SJCRH30 (cell line): ENCODE results near the gene PLEKHA8. TPM values are rescaled to one million over a fixed set of nuclear protein-coding genes. Genes with fewer than 3 reads are reported as not detected.

Experiments used
- DNase-seq, 2 experiments: peaks; one replicate each; pipeline ENCODE4 v3.0.0-alpha.2; 2015 to 2020
- H3K27ac ChIP-seq: fragments of 250-450 bp; sonication (Bioruptor Pico); 2 replicates; pipeline ENCODE4 v1.5.1; 2020; ENCODE audit warnings: mild to moderate bottlenecking, moderate library complexity
- H3K27me3 ChIP-seq: fragments of 250-450 bp; sonication (Bioruptor Pico); 2 replicates; pipeline ENCODE4 v1.5.1; 2020; ENCODE audit warnings: mild to moderate bottlenecking, moderate library complexity
- H3K36me3 ChIP-seq: fragments of 250-450 bp; sonication (Bioruptor Pico); 2 replicates; pipeline ENCODE4 v1.5.1; 2020; ENCODE audit warnings: mild to moderate bottlenecking, moderate library complexity
- H3K4me1 ChIP-seq: fragments of 250-450 bp; sonication (Bioruptor Pico); 2 replicates; pipeline ENCODE4 v1.5.1; 2020; ENCODE audit warnings: mild to moderate bottlenecking, moderate library complexity
- H3K4me3 ChIP-seq: fragments of 250-450 bp; sonication (Bioruptor Pico); 2 replicates; pipeline ENCODE4 v1.5.1; 2020; ENCODE audit warnings: mild to moderate bottlenecking, moderate library complexity
- H3K9me3 ChIP-seq: fragments of 250-450 bp; sonication (Bioruptor Pico); replicated peaks from 2 replicates; pipeline ENCODE4 v1.5.1; 2020; ENCODE audit warnings: mild to moderate bottlenecking, moderate library complexity
- total RNA-seq: library from RNA; depleted of rRNA; stranded (reverse); fragments of >200 nt; shearing (Covaris generic); gene quantifications from 2 replicates; pipeline ENCODE4 v1.2.3, GENCODE V29; 2014

The PLEKHA8 gene
- total RNA-seq, 1 experiment from 2014 or later: 26.2 TPM

DNA sequence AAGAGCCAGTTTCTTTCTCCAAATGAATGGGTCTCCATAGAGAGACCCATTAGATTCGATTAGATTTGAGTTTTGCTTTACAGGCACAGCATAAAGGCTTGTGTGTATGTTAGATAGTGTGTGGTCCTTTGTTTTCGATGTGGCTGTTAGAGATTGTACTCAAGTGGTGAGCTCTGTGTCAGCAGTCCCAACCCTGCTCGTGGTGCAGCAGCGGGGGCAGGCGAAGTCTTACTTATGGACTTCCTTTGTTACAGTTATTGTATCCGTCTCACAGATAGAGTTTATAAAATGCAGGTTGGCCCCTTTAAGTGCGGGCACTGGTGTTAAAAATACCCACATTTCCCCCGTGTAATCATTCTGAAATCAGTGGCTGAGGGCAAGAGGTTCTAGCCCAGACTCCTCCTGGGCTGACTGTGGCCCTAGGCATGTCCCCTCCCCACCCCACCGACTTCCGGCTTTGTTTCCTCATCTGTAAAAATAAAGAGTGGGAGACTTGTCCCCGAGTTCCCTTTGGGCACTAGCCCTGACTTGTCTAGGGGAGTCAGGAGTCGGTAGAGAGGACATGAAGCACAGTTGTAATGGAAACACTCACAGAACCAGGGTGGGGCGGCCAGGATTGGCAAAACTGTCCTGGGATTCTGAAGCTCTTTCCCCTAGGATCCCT, 135.2 kb downstream of the PLEKHA8 start:
- Histone ChIP-seq H3K4me1 (peaks cover 17% of the 10 kb centered on the region), H3K27ac (peak overlapping the region; percentile 69), H3K9me3 (no peaks in the 10 kb centered on the region), H3K36me3 (no peaks in the 10 kb centered on the region), H3K4me3 (peak overlapping the region; percentile 45), H3K27me3 (no peaks in the 10 kb centered on the region)
- peak; percentile 72 to 77 for DNase-seq

DNA sequence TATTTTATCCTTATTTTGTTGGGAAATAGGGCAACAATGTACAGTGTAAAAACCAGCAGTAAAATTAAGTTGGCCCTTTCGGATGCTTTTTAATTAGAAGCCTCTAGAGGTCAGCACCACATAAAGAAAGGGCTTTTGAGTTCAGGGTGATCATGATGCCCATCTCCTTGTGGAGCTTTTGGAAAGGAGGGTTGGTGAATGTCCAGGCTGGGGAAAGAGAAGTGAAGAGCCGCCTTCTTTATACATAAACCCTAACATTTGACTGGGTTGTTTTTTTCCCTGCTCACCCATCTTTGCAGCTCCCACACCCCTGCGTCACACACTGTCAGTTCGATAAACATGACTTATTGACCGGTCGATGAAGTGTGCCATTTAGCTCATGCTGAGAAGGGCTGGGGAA, 136.4 kb downstream of the PLEKHA8 start:
- DNase-seq: peak; percentile 61 to 92
- Histone ChIP-seq H3K9me3 (no peaks in the 10 kb centered on the region), H3K27ac (no peak overlapping the region), H3K4me3 (no peak overlapping the region), H3K4me1 (peaks cover 27% of the 10 kb centered on the region), H3K27me3 (no peaks in the 10 kb centered on the region), H3K36me3 (no peaks in the 10 kb centered on the region)

DNA sequence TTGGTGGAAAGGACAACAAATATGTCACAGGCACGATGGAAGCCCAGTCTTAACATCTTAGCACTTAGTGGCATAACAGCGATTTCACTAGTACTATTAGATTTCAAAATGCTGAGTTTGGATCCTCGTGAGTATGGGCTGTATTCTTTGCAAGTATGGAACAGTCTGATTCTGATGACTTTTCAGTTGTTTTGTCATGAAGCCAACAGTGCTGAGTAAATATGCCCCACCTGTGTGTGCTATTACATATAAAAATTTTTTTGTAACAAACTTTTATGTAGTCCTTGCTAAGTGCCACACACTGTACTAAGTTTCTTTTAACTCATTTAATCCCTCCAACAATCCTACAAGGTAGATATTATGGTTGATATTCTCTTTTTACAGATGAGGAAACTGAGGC, 137.4 kb downstream of the PLEKHA8 start:
- Histone ChIP-seq H3K4me1 (peaks cover 38% of the 10 kb centered on the region), H3K4me3 (no peak overlapping the region), H3K27me3 (no peaks in the 10 kb centered on the region), H3K27ac (no peak overlapping the region), H3K9me3 (no peaks in the 10 kb centered on the region), H3K36me3 (no peaks in the 10 kb centered on the region)
- DNase-seq: no peak

DNA sequence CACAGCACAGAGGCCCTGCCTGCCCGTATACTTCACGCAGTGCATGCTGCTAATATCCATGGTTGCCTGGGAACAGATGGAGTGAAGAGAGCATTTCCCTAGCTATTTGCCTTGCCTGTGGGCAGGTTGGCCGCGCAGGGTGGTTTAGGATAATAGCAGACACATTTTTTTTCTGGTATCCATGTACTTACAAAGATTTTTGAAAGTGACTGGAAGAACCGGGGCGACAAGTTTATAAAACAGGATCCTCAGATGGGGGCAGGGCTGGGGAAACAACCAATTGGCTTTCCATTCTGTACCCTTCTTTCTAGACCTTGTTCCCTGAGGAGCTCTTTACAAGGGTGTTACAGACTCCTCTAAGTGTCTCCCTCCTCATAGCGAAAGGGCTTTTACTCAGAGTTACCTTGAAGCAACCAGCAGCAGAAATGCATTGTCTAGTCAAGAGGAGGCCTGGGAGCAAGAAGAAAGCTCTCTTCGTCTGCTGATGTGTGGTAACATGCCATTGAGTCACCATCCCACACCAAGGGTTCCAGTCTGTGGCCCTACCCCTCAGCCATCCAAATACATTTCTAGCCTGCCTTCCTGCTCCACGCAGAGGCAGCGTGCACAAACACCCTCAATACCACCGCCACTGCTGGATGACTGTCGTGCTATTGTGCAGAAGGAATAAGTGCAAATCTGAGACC, 138.1 kb downstream of the PLEKHA8 start:
- no peak overlapping the region for H3K4me3 ChIP-seq
- H3K36me3 ChIP-seq: no peaks in the 10 kb centered on the region

DNA sequence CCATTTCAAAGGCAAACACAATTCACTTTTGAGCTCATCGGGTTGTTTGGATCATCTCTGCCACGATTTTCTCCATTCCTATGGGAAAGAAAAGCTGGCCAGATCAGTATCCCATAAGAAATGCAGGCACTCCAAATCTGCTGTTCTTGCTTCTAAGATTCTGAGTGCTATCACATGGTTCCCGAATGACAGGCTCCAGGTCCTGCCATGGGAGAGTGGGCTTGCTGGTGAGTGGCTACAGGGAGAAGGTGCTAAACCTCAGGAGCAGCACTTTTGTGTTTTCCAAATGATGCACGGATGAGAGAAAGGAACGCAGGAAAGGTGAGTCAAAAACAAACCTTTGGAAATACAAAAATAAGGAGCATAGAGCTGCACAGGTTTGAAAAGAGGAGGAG, 138.6 kb downstream of the PLEKHA8 start:
- Histone ChIP-seq H3K36me3 (no peaks in the 10 kb centered on the region), H3K4me3 (no peak overlapping the region), H3K27me3 (no peaks in the 10 kb centered on the region), H3K4me1 (peaks cover 50% of the 10 kb centered on the region), H3K27ac (no peak overlapping the region), H3K9me3 (no peaks in the 10 kb centered on the region)
- DNase-seq: no peak

More for the DNA sequence above, 138.1 kb downstream of the PLEKHA8 start:
- H3K9me3 ChIP-seq: no peaks in the 10 kb centered on the region
- no peak overlapping the region for H3K27ac ChIP-seq
- no peak for DNase-seq
- H3K4me1 ChIP-seq: peaks cover 45% of the 10 kb centered on the region
- H3K27me3 ChIP-seq: no peaks in the 10 kb centered on the region

DNA sequence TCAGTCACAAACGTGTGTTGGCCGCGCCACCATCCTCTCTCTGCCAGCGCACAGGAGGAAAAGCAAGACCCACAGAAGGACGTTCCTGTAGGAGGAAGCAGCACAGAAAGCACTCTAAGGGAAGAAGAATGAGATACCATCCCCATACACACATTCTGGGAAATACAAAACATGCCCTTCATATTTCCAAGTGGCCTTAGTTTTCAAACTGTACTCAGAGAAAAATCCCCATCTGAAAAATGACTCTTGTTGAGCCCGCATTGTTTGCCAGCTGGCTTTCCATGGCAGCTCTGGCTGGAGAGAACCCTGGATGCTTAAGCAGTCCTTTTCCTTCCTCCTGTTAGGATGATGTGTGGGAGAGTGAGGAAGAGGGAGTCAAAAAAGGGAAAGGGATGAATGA, 139.7 kb downstream of the PLEKHA8 start:
- Histone ChIP-seq H3K4me1 (peaks cover 57% of the 10 kb centered on the region), H3K4me3 (no peak overlapping the region), H3K9me3 (no peaks in the 10 kb centered on the region), H3K27ac (no peak overlapping the region), H3K27me3 (no peaks in the 10 kb centered on the region), H3K36me3 (no peaks in the 10 kb centered on the region)
- DNase-seq: no peak

DNA sequence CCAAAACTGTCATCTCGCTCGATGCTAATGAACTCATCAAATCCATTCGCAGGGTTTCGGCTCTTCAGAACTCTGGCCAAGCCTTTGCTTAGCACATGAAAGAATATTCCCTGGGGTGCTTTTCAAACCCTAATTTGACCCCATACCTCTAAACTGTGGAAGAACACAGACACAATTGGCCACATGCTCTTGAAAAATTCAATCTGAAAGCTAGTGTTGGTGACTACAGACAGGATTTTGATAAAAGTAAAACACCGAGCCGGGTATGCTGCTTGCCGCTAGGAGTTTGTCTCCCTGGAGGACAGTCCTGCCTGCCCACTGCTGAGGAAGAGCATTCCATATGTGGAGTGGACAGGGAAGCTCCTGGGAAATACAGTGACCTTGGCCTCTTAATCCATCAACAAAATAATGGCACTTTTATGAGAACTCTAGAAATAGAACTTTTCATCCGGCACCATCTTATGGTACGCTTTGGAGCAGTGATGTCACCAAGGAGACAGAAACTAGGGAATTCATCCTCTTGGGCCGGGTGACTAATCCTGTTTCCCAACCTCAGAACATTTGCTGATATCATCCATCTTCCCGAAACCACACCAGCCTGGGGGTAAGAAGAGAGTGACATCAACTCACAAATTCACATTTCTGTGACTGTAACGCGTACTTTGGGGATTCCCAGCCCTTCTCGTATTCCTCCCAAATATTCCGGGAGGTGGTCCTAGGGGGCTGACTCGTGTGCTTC, 140.8 kb downstream of the PLEKHA8 start:
- peak; percentile 84 to 90 for DNase-seq
- no peaks in the 10 kb centered on the region for H3K27me3 ChIP-seq
- no peaks in the 10 kb centered on the region for H3K9me3 ChIP-seq
- peaks cover 61% of the 10 kb centered on the region for H3K4me1 ChIP-seq
- no peaks in the 10 kb centered on the region for H3K36me3 ChIP-seq
- peak overlapping the region; percentile 73 for H3K27ac ChIP-seq
- peak overlapping the region; percentile 21 for H3K4me3 ChIP-seq

DNA sequence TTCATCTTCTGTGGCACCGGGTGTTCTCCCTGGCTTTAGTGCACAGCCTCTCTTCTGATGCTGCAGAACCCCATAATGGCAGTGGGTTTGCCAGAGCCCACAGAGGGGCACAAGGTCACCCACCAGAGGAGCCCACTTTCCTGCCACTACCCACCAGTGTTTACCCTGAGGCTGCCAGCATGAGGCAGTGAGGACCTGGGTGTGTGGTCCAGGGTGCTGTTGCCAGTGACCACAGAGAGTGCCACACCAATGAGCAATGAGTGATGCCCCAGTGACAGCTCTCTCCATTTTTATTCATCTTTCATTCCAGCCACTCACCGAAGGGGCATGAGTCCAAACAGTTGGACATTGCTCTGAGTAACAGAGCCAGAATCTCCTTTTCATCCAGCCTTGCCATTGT, 141.4 kb downstream of the PLEKHA8 start:
- no peaks in the 10 kb centered on the region for H3K27me3 ChIP-seq
- H3K36me3 ChIP-seq: no peaks in the 10 kb centered on the region
- peak overlapping the region; percentile 73 for H3K27ac ChIP-seq
- H3K4me1 ChIP-seq: peaks cover 63% of the 10 kb centered on the region
- DNase-seq: no peak
- peak overlapping the region; percentile 21 for H3K4me3 ChIP-seq
- H3K9me3 ChIP-seq: no peaks in the 10 kb centered on the region

DNA sequence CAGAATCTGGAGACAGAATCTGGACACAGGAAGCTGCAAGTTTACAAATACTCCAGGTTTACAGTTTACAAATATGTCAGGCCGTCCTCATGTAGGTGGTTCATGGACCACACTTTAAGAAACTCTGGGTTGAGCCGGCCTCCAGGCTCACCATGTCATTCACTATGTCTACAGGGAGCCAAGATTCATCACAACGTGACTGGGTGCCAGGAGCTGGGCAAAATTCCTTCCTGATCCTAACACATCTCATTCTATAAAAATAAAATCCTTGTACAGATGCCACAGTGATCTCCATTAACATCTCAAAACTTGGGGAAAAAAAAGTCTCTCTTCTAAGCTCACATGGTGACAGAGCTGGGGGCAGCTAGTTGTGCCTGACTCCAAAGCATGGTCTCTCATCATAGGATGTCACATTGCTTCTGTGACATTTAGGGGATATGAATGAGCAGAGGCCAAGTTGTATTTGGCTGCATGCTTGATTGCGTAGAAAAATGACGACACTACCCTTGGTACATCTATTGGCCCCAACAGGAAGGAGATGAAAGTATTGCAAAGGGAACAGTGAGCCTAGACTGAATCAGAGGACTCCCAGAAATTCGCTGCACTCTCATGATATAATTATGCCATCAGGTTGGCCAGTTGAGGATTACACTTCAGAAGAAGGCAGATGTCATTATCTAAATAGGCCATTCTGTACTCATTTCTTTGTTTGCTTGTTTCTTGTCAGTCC, 142.4 kb downstream of the PLEKHA8 start:
- peaks cover 70% of the 10 kb centered on the region for H3K4me1 ChIP-seq
- no peak overlapping the region; the same call in 1 of the 2 replicates for H3K27ac ChIP-seq

DNA sequence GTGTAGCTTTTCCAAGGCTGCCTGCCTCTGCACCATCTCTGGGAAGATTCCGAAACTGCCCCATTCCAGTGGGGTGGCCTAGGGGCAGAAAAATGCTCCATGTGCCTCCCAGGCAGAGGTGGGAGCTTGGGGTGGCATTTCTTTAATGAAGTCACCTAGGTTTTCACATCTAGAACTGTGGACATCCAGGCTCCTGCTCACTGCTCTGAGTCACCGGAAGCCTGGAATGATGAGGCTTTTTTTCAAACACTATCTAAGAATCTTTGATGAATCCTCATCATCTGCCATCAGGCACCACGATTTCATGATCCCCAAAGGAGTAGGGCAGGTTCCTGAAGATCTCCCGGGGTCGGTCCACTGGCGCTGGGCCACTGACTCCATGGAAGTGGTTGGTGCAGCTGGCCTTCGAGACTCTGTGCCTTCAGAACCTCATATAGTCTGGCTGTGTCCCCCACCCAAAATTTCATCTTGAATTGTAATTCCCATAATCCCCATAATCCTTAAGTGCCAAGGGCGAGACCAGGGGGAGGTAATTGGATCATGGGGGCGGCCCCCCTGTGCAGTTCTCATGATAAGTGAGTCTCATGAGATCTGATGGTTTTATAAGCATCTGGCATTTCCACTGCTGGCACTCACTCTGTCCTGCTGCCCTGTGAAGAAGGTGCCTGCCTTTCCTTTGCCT, 143.7 kb downstream of the PLEKHA8 start:
- peaks cover 83% of the 10 kb centered on the region for H3K4me1 ChIP-seq
- DNase-seq: peak; percentile 86 to 93

More for the DNA sequence above, 142.4 kb downstream of the PLEKHA8 start:
- no peak for DNase-seq
- no peaks in the 10 kb centered on the region for H3K9me3 ChIP-seq
- H3K36me3 ChIP-seq: no peaks in the 10 kb centered on the region
- no peaks in the 10 kb centered on the region for H3K27me3 ChIP-seq
- no peak overlapping the region for H3K4me3 ChIP-seq

DNA sequence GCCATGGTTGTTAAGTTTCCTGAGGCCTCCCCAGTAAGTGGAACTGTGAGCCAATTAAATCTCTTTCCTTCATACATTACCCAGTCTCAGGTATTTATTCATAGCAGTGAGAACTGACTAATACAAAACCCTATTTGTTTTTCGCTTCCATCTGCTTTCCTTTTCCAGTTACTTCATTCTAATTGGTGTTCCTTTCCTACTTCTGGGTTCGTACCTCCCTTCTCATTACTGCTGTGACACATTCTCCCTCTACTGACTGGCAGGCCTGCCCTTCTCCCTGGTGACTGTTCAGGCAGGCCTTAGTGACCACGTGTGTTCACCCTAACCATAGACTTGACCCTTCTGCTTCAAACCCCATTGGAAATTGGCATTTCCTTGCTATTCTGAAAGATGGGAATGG, 144.2 kb downstream of the PLEKHA8 start:
- Histone ChIP-seq H3K27ac (peak overlapping the region; percentile 97), H3K9me3 (no peaks in the 10 kb centered on the region), H3K4me3 (peak overlapping the region; percentile 30), H3K36me3 (no peaks in the 10 kb centered on the region), H3K4me1 (peaks cover 88% of the 10 kb centered on the region), H3K27me3 (no peaks in the 10 kb centered on the region)
- DNase-seq: peak; percentile 55 to 77

More for the DNA sequence above, 143.7 kb downstream of the PLEKHA8 start:
- Histone ChIP-seq H3K4me3 (peak overlapping the region; percentile 30), H3K27ac (peak overlapping the region; percentile 97), H3K9me3 (no peaks in the 10 kb centered on the region), H3K36me3 (no peaks in the 10 kb centered on the region), H3K27me3 (no peaks in the 10 kb centered on the region)

DNA sequence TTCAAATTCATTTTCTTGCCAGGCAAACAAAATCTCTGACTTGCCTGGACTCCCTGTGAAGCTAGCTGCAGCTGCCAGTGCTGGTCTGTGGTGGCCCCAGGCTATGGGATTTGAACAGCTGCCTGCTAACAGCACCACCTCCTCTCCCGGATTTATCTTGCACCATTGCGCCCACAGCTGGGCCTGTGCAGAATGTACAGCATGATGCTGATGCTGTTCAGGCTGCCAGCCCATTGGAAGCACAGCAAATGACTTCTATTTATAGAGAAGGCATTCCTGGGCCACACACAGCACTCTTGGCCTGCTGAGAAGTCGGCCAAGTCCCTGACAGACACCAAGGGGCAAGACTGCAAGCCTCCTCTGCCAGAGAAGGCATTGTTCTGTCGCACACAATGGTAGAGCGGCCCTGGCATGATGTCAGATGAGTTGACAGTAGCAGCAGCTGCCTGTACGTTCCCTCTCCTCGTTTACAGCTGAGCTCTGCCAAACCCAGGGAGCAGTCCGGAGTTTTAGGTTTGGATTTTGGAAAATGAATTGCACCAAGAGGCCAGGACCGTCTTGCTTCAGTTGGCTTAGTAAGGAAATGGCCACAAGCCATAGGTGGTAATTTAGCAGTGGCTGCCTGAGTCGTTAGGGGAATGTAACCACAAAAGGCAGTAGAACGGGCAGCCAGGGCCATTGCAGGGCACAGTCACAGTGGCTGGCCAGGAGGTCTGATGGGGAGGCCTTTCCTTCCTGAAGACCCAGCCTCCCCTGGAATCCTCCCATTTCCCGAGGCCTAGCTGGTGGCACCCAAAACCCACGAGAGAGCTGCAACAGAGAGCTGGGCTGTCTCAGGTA, 145.1 kb downstream of the PLEKHA8 start:
- no peaks in the 10 kb centered on the region for H3K27me3 ChIP-seq
- peak overlapping the region; percentile 34 for H3K4me3 ChIP-seq
- H3K9me3 ChIP-seq: no peaks in the 10 kb centered on the region
- no peaks in the 10 kb centered on the region for H3K36me3 ChIP-seq
- DNase-seq: peak; percentile 100
- peak overlapping the region; percentile 97 for H3K27ac ChIP-seq
- peaks cover 92% of the 10 kb centered on the region for H3K4me1 ChIP-seq

DNA sequence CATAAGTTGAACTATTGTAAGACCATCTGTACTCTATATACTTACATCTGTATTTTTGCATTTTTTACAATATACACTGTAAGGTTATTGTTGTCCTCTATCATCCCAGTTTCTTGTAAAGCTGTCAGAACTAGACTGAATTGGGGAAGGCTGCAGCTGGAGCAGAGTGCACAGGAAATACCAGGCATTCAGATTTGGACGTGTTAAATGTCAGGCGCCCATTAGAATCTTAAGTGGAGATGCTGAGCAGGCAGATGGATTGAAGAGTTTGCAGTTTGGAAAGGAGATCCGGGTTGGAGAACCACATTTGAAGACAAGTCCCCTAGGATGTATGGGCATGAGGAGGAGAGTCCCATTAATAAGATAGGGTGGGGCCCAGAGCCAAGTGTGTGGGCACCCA, 147.0 kb downstream of the PLEKHA8 start:
- H3K4me3 ChIP-seq: no peak overlapping the region
- H3K4me1 ChIP-seq: peaks cover 74% of the 10 kb centered on the region
- H3K27ac ChIP-seq: no peak overlapping the region
- H3K36me3 ChIP-seq: no peaks in the 10 kb centered on the region
- H3K27me3 ChIP-seq: no peaks in the 10 kb centered on the region
- no peak for DNase-seq
- no peaks in the 10 kb centered on the region for H3K9me3 ChIP-seq
